CD14-positive monocyte (primary cell): ENCODE data around the gene MRPS21. TPM values are rescaled to one million over a fixed set of nuclear protein-coding genes. Genes with fewer than 3 reads are reported as not detected.

ENCODE experiments used
- DNase-seq, 3 donors: peaks; one replicate each; pipeline ENCODE4 v3.0.0-alpha.2; 2011 to 2022
- H2AFZ ChIP-seq: 2 replicates; pipeline ENCODE4 v1.6.0; 2012; ENCODE audit warnings: mild to moderate bottlenecking, low read depth, low read length, inconsistent platforms; ENCODE audit not compliant: insufficient read depth, poor library complexity, severe bottlenecking
- H3K27ac ChIP-seq, 2 donors: 1 replicate in 1 of 2; 2 replicates in 1 of 2; pipeline ENCODE4 v1.5.1; 2012 to 2013; ENCODE audit warnings: low read length in 2 of 2, control low read depth in 1 of 2, inconsistent platforms in 1 of 2, low read depth in 1 of 2, mild to moderate bottlenecking in 1 of 2
- H3K27me3 ChIP-seq, 2 donors: one replicate each; pipeline versions ENCODE4 v1.6.0 to v1.6.1; 2011 to 2013; ENCODE audit warnings: low read length in 2 of 2; ENCODE audit not compliant: control insufficient read depth in 2 of 2, insufficient read depth in 2 of 2
- H3K36me3 ChIP-seq, 2 donors: replicated peaks in 1 of 2; 1 replicate in 1 of 2; 2 replicates in 1 of 2; pipeline versions ENCODE4 v1.5.1 to v1.6.1; 2012 to 2013; ENCODE audit warnings: low read length in 2 of 2, control low read depth in 1 of 2, inconsistent platforms in 1 of 2, mild to moderate bottlenecking in 1 of 2; ENCODE audit not compliant: insufficient read depth in 2 of 2, control insufficient read depth in 1 of 2
- H3K4me1 ChIP-seq, 2 donors: 1 replicate in 1 of 2; 2 replicates in 1 of 2; pipeline versions ENCODE4 v1.5.1 to v1.6.1; 2012 to 2013; ENCODE audit warnings: low read length in 2 of 2, control low read depth in 1 of 2, inconsistent platforms in 1 of 2, mild to moderate bottlenecking in 1 of 2, moderate library complexity in 1 of 2; ENCODE audit not compliant: insufficient read depth in 2 of 2, control insufficient read depth in 1 of 2
- H3K4me2 ChIP-seq: replicated peaks from 2 replicates; pipeline ENCODE3; 2012; ENCODE audit warnings: low read length, moderate library complexity, mild to moderate bottlenecking; ENCODE audit not compliant: poor library complexity, severe bottlenecking; ENCODE audit errors: extremely low read depth
- H3K4me3 ChIP-seq, 3 experiments: fragments of 200-600 bp in 1 of 3; sonication (generic) in 1 of 3; replicated peaks in 1 of 3; 1 replicate in 2 of 3; 2 replicates in 1 of 3; pipeline ENCODE4 v1.5.1; 2011 to 2013; ENCODE audit warnings: low read length in 3 of 3, mild to moderate bottlenecking in 3 of 3, control low read depth in 2 of 3, low read depth in 2 of 3, inconsistent platforms in 1 of 3, moderate library complexity in 1 of 3
- H3K79me2 ChIP-seq: 2 replicates; pipeline ENCODE4 v1.6.0; 2012; ENCODE audit warnings: mild to moderate bottlenecking, control low read depth, inconsistent platforms, low read length, moderate library complexity; ENCODE audit not compliant: insufficient read depth
- H3K9ac ChIP-seq: 2 replicates; pipeline ENCODE4 v1.6.0; 2017; ENCODE audit warnings: low read length, mild to moderate bottlenecking; ENCODE audit not compliant: insufficient read depth, poor library complexity, severe bottlenecking
- H3K9me3 ChIP-seq, 2 donors: replicated peaks in 1 of 2; 1 replicate in 1 of 2; 2 replicates in 1 of 2; pipeline versions ENCODE4 v1.5.1 to v1.6.1; 2012 to 2013; ENCODE audit warnings: low read length in 2 of 2, control low read depth in 1 of 2; ENCODE audit not compliant: control insufficient read depth in 1 of 2, insufficient read depth in 1 of 2
- H4K20me1 ChIP-seq: 2 replicates; pipeline ENCODE4 v1.6.0; 2012; ENCODE audit warnings: mild to moderate bottlenecking, low read length, control low read depth, moderate library complexity; ENCODE audit not compliant: insufficient read depth
- H3K27ac Mint-ChIP-seq, 7 donors: one replicate each; pipeline ENCODE4 v1.8.0; 2020; ENCODE audit warnings: mild to moderate bottlenecking in 7 of 7, mixed read lengths in 7 of 7, moderate library complexity in 6 of 7, inconsistent platforms in 2 of 7
- H3K27me3 Mint-ChIP-seq, 3 donors: one replicate each; pipeline ENCODE4 v1.8.0; 2021 to 2022; ENCODE audit warnings: low read depth in 3 of 3, mild to moderate bottlenecking in 3 of 3, mixed read lengths in 3 of 3, moderate library complexity in 3 of 3, inconsistent platforms in 1 of 3
- H3K36me3 Mint-ChIP-seq, 2 donors: one replicate each; pipeline ENCODE4 v1.8.0; 2020; ENCODE audit warnings: mixed read lengths in 2 of 2, inconsistent platforms in 1 of 2, mild to moderate bottlenecking in 1 of 2
- H3K4me1 Mint-ChIP-seq: one replicate; pipeline ENCODE4 v1.8.0; 2020; ENCODE audit warnings: mild to moderate bottlenecking, mixed read lengths
- H3K4me3 Mint-ChIP-seq, 2 donors: one replicate each; pipeline ENCODE4 v1.8.0; 2020; ENCODE audit warnings: mild to moderate bottlenecking in 2 of 2, mixed read lengths in 2 of 2, moderate library complexity in 1 of 2
- H3K9me3 Mint-ChIP-seq, 7 donors: one replicate each; pipeline ENCODE4 v1.8.0; 2020 to 2022; ENCODE audit warnings: mixed read lengths in 7 of 7, mild to moderate bottlenecking in 6 of 7, moderate library complexity in 6 of 7, inconsistent platforms in 2 of 7
- CTCF ChIP-seq: fragments of 200-600 bp; IDR thresholded peaks from one replicate; pipeline ENCODE4 v1.8.0; 2022; ENCODE audit warnings: antibody characterized with exemption, mild to moderate bottlenecking
- WGBS: methylation state at CpG from one replicate; pipeline ENCODE4 v1.1.5; 2013; ENCODE audit warnings: missing lambda C conversion rate; ENCODE audit not compliant: insufficient coverage; 5-methylcytosine and 5-hydroxymethylcytosine counted together
- intact Hi-C, 2 donors: fragments of 100-400 bp; cut with micrococcal nuclease; formaldehyde crosslinking; loops; one replicate each; pipeline versions ENCODE4 v1.15.0 to v1.15.1; 2023
- polyA plus RNA-seq, 3 donors: library from polyadenylated mRNA; depleted of rRNA in 1 of 3; unstranded in 2 of 3; stranded (reverse) in 1 of 3; fragments of 300-500 nt in 2 of 3; fragments of >200 nt in 1 of 3; fragmentation: Illumina TruSeq in 2 of 3; gene quantifications; 1 replicate in 2 of 3; 2 replicates in 1 of 3; pipeline ENCODE4 v1.2.3, GENCODE V29; 2012 to 2021

MRPS21 gene
- polyA plus RNA-seq, 3 donors: 42.3 to 53.0 (median 49.6) TPM

- WGBS: 82% methylated on average over 6 of the region's 8 CpGs
- peak overlapping the region; percentile 86 to 94 (median 93) for H3K4me3 ChIP-seq
- Mint-ChIP-seq H3K27ac (peak overlapping the region; percentile 99 to 100 (median 100)), H3K9me3 (no peaks in the 10 kb centered on the region), H3K27me3 (no peaks in the 10 kb centered on the region), H3K4me3 (peak overlapping the region; percentile 99 to 100), H3K36me3 (peaks cover 14 to 25% of the 10 kb centered on the region in 2 donors), H3K4me1 (peaks cover 21% of the 10 kb centered on the region)
- no peaks in the 10 kb centered on the region for H3K9me3 ChIP-seq
- H3K27me3 ChIP-seq: no peaks in the 10 kb centered on the region
- peak; percentile 3 to 16 (median 7) for DNase-seq
- H3K9ac ChIP-seq: peak overlapping the region; percentile 81
- H3K79me2 ChIP-seq: peaks cover 43% of the 10 kb centered on the region
- peaks cover 25 to 29% of the 10 kb centered on the region in 2 donors for H3K4me1 ChIP-seq
- intact Hi-C loops: loop anchor here (5.0 kb wide), 1 partner anchor 42 kb away; the partner anchor contains the start of gene RPRD2 (in 2 of the 2)
- no peak for TF ChIP-seq CTCF
- H2AFZ ChIP-seq: peak overlapping the region; percentile 78
- H3K36me3 ChIP-seq: peaks cover 9 to 17% of the 10 kb centered on the region in 2 donors
- peak overlapping the region; percentile 92 to 93 for H3K27ac ChIP-seq
- peak overlapping the region; percentile 90 for H3K4me2 ChIP-seq
- peaks cover 10% of the 10 kb centered on the region for H4K20me1 ChIP-seq
Measured at GRCh38 chr1:150320667-150320978, 27.0 kb downstream of the MRPS21 start.

GRCh38 chr1:150321826-150322166 is 28.1 kb downstream of the MRPS21 start:
- H3K4me1 Mint-ChIP-seq: peaks cover 19% of the 10 kb centered on the region
- DNase-seq: peak in 2 of 3 donors; percentile 0 to 22
- 0% methylated on average over 2 of the region's 9 CpGs for WGBS

More at GRCh38 chr1:150321826-150322166, 28.1 kb downstream of the MRPS21 start:
- intact Hi-C loops: loop anchor here (2.0 to 5.0 kb wide), 2 partner anchors 41 to 53 kb away; partner anchors contain the start of genes RPRD2 (in 2 of the 2) and APH1A (in 1 of the 2)
- Histone ChIP-seq H3K27me3 (no peaks in the 10 kb centered on the region), H3K27ac (peak overlapping the region; percentile 92 to 93), H3K79me2 (peaks cover 55% of the 10 kb centered on the region), H3K4me2 (peak overlapping the region; percentile 90), H3K4me1 (peaks cover 21% of the 10 kb centered on the region in 2 donors), H3K9ac (peak overlapping the region; percentile 81), H3K36me3 (peaks cover 21 to 28% of the 10 kb centered on the region in 2 donors), H3K9me3 (no peaks in the 10 kb centered on the region), H3K4me3 (peak overlapping the region; percentile 86 to 94 (median 93)), H4K20me1 (peaks cover 14% of the 10 kb centered on the region), H2AFZ (peak overlapping the region; percentile 78)
- H3K9me3 Mint-ChIP-seq: no peaks in the 10 kb centered on the region
- no peaks in the 10 kb centered on the region for H3K27me3 Mint-ChIP-seq
- H3K27ac Mint-ChIP-seq: peak overlapping the region; percentile 99 to 100 (median 100)
- H3K4me3 Mint-ChIP-seq: peak overlapping the region; percentile 99 to 100
- H3K36me3 Mint-ChIP-seq: peaks cover 25 to 37% of the 10 kb centered on the region in 2 donors
- no peak for TF ChIP-seq CTCF
